ENCODE results near the gene IL20. TPM values are rescaled to one million over a fixed set of nuclear protein-coding genes. Genes with fewer than 3 reads are reported as not detected.

Gene IL20
- total and polyA plus RNA-seq, 10 of the 15 experiments (the other 5 are each of a cell fraction or from before 2014, with no cell fraction given): 0.08 to 0.13 TPM; not detected in 8

DNA sequence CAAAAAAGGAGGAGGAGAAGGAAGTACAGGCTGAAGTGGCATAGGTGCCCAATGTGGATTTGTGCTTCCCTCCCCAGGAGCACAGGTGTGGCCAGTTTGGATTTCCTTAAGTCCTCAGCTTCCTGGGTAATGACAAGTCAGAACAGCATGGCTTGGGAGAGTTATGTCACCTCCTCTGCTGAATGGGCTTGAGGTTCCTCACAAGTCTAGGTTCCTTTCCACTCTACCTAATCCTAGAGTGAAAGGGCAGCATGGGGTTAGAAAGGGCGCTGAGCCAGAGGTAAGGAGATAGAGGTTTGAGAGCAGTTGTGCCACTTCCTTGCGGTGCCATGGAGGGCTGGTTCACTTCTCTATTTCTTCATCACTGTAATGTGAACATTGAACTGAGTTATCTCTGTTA is 35.5 kb upstream of the IL20 start:
- peak; percentile 50 for ATAC-seq
- peaks cover 45% of the 10 kb centered on the region for H3K4me1 ChIP-seq (ENCODE audit: control insufficient read depth, insufficient read depth, low read length)
- WGBS (ENCODE audit: insufficient coverage, insufficient replicate concordance, low lambda C conversion rate, missing lambda C conversion rate): 0% methylated on average over 2 of the region's 2 CpGs
- H3K27ac ChIP-seq (ENCODE audit: control insufficient read depth, insufficient read depth): no peak overlapping the region
- H3K9ac ChIP-seq (ENCODE audit: control insufficient read depth, insufficient read depth, low read length): no peak overlapping the region
- POLR2A ChIA-PET: interaction anchor here (1.3 kb wide), 1 partner anchor 90 kb away, joined by 3 read pairs; no protein-coding TSS in a partner anchor
- no peak overlapping the region for H2AFZ ChIP-seq (ENCODE audit: control insufficient read depth, low read depth, low read length)
- H3K4me2 ChIP-seq (ENCODE audit: control insufficient read depth, insufficient read depth): peak overlapping the region; percentile 40
- H4K20me1 ChIP-seq (ENCODE audit: control insufficient read depth, insufficient read depth): no peaks in the 10 kb centered on the region
- H3K79me2 ChIP-seq (ENCODE audit: control insufficient read depth, insufficient read depth, low read length): no peaks in the 10 kb centered on the region
- BruUV-seq (replicated peaks): no TSS peak
- SMC1A ChIA-PET (ENCODE audit: uncharacterized antibody, unreplicated experiment): interaction anchor here (0.6 to 3.3 kb wide), 5 partner anchors 8 to 199 kb away, joined by 3 to 20 read pairs (median 3); no protein-coding TSS in a partner anchor
- no peak for FAIRE-seq
- RAD21 ChIA-PET (ENCODE audit: unreplicated experiment): interaction anchor here (1.0 to 3.5 kb wide), 3 partner anchors 13 to 95 kb away, joined by 3 to 12 read pairs (median 3); no protein-coding TSS in a partner anchor
- in situ Hi-C loops (cut with MboI) (no loop called here), intact Hi-C loops (cut with micrococcal nuclease; ENCODE audit: unreplicated experiment) (no loop called here)
- H3K9me3 ChIP-seq (replicated peaks; ENCODE audit: control insufficient read depth, insufficient read depth, low read length): no peaks in the 10 kb centered on the region
- no peaks in the 10 kb centered on the region for H3K27me3 ChIP-seq (replicated peaks in 1 of 2; ENCODE audit: control insufficient read depth in 2 of 2, insufficient read depth in 2 of 2, low read length in 1 of 2)
- H3K4me3 ChIP-seq: no peak overlapping the region
- no peaks in the 10 kb centered on the region for H3K36me3 ChIP-seq (ENCODE audit: control insufficient read depth in 2 of 2, insufficient read depth in 2 of 2, low read length in 1 of 2)
- no peak for DNase-seq (ENCODE audit: low read depth, low spot score)
- no peak for TF ChIP-seq ZNF384 (IDR thresholded peaks at IDR 0.05; ENCODE audit: borderline replicate concordance, low read depth, low read length)
- TF ChIP-seq PAX5 (IDR thresholded peaks at IDR 0.05; ENCODE audit: borderline replicate concordance, low read depth, low read length): no peak
- peak; percentile 38; the same call in 1 of the 2 replicates for TF ChIP-seq SPI1 (IDR thresholded peaks at IDR 0.05; ENCODE audit: borderline replicate concordance, insufficient read depth, low read depth, low read length)
- TF ChIP-seq POLR2AphosphoS2 (IDR thresholded peaks at IDR 0.05; ENCODE audit: low read depth, low read length): no peak
- no peak for TF ChIP-seq JUNB (IDR thresholded peaks at IDR 0.05)
- CTCF ChIA-PET: interaction anchor here (0.6 to 3.9 kb wide), 5 partner anchors 20 to 323 kb away, joined by 4 to 20 read pairs (median 5); partner anchors contain the start of gene IL20

DNA sequence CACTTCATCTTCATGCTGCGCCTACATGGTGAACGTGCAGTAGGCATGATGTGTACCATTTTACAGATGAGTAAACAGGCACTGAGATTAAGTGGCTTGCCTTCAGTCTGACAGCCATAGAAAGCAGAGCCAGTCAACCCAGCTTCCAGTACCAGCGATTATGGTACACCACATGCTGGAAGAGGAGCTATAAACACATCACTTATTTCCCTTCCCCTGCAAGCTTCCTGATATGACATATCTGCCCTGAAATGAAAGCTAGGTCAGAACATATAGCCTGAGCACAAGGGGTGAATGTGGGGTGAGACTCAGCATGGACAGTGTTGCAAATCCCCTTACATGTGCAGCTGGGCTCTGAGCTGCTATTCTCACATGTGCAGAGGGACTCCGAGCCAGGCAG is 33.8 kb upstream of the IL20 start:
- CTCF ChIA-PET: interaction anchor here (0.9 to 3.9 kb wide), 12 partner anchors 10 to 174 kb away, joined by 3 to 23 read pairs (median 6); partner anchors contain the start of gene IL20
- RAD21 ChIA-PET (ENCODE audit: unreplicated experiment): interaction anchor here (0.9 to 3.5 kb wide), 11 partner anchors 12 to 196 kb away, joined by 3 to 12 read pairs (median 3); partner anchors contain the start of gene DYRK3
- Histone ChIP-seq H4K20me1 (ENCODE audit: control insufficient read depth, insufficient read depth) (no peaks in the 10 kb centered on the region), H3K27ac (ENCODE audit: control insufficient read depth, insufficient read depth) (no peak overlapping the region), H3K4me2 (ENCODE audit: control insufficient read depth, insufficient read depth) (no peak overlapping the region), H3K9me3 (replicated peaks; ENCODE audit: control insufficient read depth, insufficient read depth, low read length) (no peaks in the 10 kb centered on the region), H2AFZ (ENCODE audit: control insufficient read depth, low read depth, low read length) (no peak overlapping the region), H3K36me3 (ENCODE audit: control insufficient read depth in 2 of 2, insufficient read depth in 2 of 2, low read length in 1 of 2) (no peaks in the 10 kb centered on the region), H3K4me3 (no peak overlapping the region), H3K79me2 (ENCODE audit: control insufficient read depth, insufficient read depth, low read length) (no peaks in the 10 kb centered on the region), H3K9ac (ENCODE audit: control insufficient read depth, insufficient read depth, low read length) (no peak overlapping the region), H3K4me1 (ENCODE audit: control insufficient read depth, insufficient read depth, low read length) (peaks cover 45% of the 10 kb centered on the region), H3K27me3 (replicated peaks in 1 of 2; ENCODE audit: control insufficient read depth in 2 of 2, insufficient read depth in 2 of 2, low read length in 1 of 2) (no peaks in the 10 kb centered on the region; a peak in 1 of 4 replicates)
- no peak for TF ChIP-seq IRF4 (IDR thresholded peaks at IDR 0.05; ENCODE audit: low read depth, low read length)
- 0 out of 4 replicates have a peak, but pooled peaks of 1 of the 2 experiments have one; percentile 20 for TF ChIP-seq ETV6 (conservative IDR thresholded peaks at IDR 0.05 in 1 of 2, IDR thresholded peaks at IDR 0.05 in 1 of 2; ENCODE audit: borderline replicate concordance in 1 of 2, low read depth in 1 of 2)
- no peak for TF ChIP-seq SREBF1 (IDR thresholded peaks at IDR 0.05; ENCODE audit: low read length)
- FAIRE-seq: no peak
- POLR2A ChIA-PET: interaction anchor here (0.6 to 1.3 kb wide), 3 partner anchors 21 to 92 kb away, joined by 3 to 10 read pairs (median 3); no protein-coding TSS in a partner anchor
- BruUV-seq (replicated peaks): no TSS peak
- WGBS (ENCODE audit: insufficient coverage, insufficient replicate concordance, low lambda C conversion rate, missing lambda C conversion rate): 73% methylated on average over 4 of the region's 4 CpGs
- in situ Hi-C loops (cut with MboI): no loop called here
- SMC1A ChIA-PET (ENCODE audit: uncharacterized antibody, unreplicated experiment): interaction anchor here (0.9 to 3.3 kb wide), 14 partner anchors 12 to 151 kb away, joined by 3 to 20 read pairs (median 6); no protein-coding TSS in a partner anchor
- intact Hi-C loops (cut with micrococcal nuclease; ENCODE audit: unreplicated experiment): no loop called here
- DNase-seq (ENCODE audit: low read depth, low spot score): no peak
- ATAC-seq: peak; percentile 17; the same call in 2 of the 3 replicates

Data from GM12878 (cell line).